ENCODE data around the gene FAM168B. TPM values are rescaled to one million over a fixed set of nuclear protein-coding genes. Genes with fewer than 3 reads are reported as not detected.

The FAM168B gene
- total and polyA plus RNA-seq, 2 of the 13 experiments (the other 11 are each of a cell fraction or from before 2014, with no cell fraction given): 64.5 to 113 TPM

DNA sequence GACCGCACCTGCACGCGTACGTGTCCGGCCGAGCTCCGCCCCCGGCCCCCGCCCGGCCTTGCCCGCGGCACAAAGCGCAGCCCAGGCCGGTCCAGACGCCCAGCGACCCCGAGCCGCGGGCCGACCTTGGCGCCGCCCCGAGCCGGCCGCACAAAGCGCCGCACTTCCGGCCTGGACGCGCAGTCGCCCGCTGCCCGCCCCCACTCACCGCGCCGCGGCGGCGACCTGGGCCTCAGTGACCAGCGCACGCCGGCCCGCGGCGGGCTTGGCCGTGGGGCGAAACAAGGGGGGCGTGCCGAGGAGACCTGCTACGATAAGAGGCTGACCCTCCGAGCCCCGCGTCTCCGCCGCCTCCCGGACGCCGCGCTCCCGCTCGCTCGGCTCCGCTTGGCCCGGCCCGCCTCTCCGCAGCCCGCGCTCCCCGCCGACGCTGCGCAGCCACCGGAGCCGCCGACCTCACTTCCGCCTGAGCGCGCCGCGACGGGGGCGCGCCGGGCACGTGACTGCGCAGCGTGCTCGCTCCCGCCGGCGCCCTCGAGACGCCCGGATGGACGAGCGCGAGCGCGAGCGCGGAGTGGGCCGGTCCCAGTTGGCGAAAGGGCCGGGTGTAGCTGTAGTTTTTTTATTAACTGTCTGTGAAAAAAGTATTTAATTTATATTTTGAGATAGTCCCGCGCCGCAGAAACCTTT is at the start of gene FAM168B (continued):
- peak; percentile 52; the same call in 1 of the 2 replicates for TF ChIP-seq TOPORS (CRISPR knock-in tag; IDR thresholded peaks at IDR 0.05)
- TF ChIP-seq ZNF672 (CRISPR knock-in tag; IDR thresholded peaks at IDR 0.05): peak; percentile 63; the same call in 1 of the 2 replicates
- TF ChIP-seq ZNF563 (CRISPR knock-in tag; IDR thresholded peaks at IDR 0.05): peak; percentile 97
- TF ChIP-seq ZNF891 (CRISPR knock-in tag; IDR thresholded peaks at IDR 0.05): 0 out of 2 replicates have a peak, but pooled peaks have one; percentile 46
- TF ChIP-seq TFDP1 (CRISPR knock-in tag; IDR thresholded peaks at IDR 0.05; ENCODE audit: borderline replicate concordance): peak; percentile 65
- TF ChIP-seq SAP130 (CRISPR knock-in tag; IDR thresholded peaks at IDR 0.05; ENCODE audit: low read depth): peak; percentile 78; the same call in 1 of the 2 replicates
- no peak for TF ChIP-seq ONECUT2 (CRISPR knock-in tag; IDR thresholded peaks at IDR 0.05)
- peak; percentile 98 for TF ChIP-seq ZFX (CRISPR knock-in tag; IDR thresholded peaks at IDR 0.05; ENCODE audit: low read depth)
- peak; percentile 54 for TF ChIP-seq ZNF547 (CRISPR knock-in tag; IDR thresholded peaks at IDR 0.05)
- TF ChIP-seq, protein P1, sequence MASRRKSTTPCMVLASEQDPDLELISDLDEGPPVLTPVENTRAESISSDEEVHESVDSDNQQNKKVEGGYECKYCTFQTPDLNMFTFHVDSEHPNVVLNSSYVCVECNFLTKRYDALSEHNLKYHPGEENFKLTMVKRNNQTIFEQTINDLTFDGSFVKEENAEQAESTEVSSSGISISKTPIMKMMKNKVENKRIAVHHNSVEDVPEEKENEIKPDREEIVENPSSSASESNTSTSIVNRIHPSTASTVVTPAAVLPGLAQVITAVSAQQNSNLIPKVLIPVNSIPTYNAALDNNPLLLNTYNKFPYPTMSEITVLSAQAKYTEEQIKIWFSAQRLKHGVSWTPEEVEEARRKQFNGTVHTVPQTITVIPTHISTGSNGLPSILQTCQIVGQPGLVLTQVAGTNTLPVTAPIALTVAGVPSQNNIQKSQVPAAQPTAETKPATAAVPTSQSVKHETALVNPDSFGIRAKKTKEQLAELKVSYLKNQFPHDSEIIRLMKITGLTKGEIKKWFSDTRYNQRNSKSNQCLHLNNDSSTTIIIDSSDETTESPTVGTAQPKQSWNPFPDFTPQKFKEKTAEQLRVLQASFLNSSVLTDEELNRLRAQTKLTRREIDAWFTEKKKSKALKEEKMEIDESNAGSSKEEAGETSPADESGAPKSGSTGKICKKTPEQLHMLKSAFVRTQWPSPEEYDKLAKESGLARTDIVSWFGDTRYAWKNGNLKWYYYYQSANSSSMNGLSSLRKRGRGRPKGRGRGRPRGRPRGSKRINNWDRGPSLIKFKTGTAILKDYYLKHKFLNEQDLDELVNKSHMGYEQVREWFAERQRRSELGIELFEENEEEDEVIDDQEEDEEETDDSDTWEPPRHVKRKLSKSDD (CRISPR knock-in tag; IDR thresholded peaks at IDR 0.05; ENCODE audit: low read depth): peak; percentile 47; the same call in 1 of the 2 replicates
- TF ChIP-seq NFYB (CRISPR knock-in tag; IDR thresholded peaks at IDR 0.05): no peak
- TF ChIP-seq ZNF552 (CRISPR knock-in tag; IDR thresholded peaks at IDR 0.05; ENCODE audit: borderline replicate concordance): no peak
- peak; percentile 82; the same call in 1 of the 2 replicates for TF ChIP-seq ZNF841 (CRISPR knock-in tag; IDR thresholded peaks at IDR 0.05; ENCODE audit: borderline replicate concordance)
- TF ChIP-seq IKZF5 (CRISPR knock-in tag; IDR thresholded peaks at IDR 0.05): peak; percentile 81
- peak; percentile 89 for TF ChIP-seq CCDC6 (CRISPR knock-in tag; IDR thresholded peaks at IDR 0.05)
- TF ChIP-seq DMAP1 (CRISPR knock-in tag; IDR thresholded peaks at IDR 0.05): peak; percentile 62; the same call in 1 of the 2 replicates
- TF ChIP-seq, protein P2, sequence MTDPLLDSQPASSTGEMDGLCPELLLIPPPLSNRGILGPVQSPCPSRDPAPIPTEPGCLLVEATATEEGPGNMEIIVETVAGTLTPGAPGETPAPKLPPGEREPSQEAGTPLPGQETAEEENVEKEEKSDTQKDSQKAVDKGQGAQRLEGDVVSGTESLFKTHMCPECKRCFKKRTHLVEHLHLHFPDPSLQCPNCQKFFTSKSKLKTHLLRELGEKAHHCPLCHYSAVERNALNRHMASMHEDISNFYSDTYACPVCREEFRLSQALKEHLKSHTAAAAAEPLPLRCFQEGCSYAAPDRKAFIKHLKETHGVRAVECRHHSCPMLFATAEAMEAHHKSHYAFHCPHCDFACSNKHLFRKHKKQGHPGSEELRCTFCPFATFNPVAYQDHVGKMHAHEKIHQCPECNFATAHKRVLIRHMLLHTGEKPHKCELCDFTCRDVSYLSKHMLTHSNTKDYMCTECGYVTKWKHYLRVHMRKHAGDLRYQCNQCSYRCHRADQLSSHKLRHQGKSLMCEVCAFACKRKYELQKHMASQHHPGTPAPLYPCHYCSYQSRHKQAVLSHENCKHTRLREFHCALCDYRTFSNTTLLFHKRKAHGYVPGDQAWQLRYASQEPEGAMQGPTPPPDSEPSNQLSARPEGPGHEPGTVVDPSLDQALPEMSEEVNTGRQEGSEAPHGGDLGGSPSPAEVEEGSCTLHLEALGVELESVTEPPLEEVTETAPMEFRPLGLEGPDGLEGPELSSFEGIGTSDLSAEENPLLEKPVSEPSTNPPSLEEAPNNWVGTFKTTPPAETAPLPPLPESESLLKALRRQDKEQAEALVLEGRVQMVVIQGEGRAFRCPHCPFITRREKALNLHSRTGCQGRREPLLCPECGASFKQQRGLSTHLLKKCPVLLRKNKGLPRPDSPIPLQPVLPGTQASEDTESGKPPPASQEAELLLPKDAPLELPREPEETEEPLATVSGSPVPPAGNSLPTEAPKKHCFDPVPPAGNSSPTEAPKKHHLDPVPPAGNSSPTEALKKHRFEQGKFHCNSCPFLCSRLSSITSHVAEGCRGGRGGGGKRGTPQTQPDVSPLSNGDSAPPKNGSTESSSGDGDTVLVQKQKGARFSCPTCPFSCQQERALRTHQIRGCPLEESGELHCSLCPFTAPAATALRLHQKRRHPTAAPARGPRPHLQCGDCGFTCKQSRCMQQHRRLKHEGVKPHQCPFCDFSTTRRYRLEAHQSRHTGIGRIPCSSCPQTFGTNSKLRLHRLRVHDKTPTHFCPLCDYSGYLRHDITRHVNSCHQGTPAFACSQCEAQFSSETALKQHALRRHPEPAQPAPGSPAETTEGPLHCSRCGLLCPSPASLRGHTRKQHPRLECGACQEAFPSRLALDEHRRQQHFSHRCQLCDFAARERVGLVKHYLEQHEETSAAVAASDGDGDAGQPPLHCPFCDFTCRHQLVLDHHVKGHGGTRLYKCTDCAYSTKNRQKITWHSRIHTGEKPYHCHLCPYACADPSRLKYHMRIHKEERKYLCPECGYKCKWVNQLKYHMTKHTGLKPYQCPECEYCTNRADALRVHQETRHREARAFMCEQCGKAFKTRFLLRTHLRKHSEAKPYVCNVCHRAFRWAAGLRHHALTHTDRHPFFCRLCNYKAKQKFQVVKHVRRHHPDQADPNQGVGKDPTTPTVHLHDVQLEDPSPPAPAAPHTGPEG (CRISPR knock-in tag; IDR thresholded peaks at IDR 0.05): peak; percentile 79
- TF ChIP-seq, protein P3, sequence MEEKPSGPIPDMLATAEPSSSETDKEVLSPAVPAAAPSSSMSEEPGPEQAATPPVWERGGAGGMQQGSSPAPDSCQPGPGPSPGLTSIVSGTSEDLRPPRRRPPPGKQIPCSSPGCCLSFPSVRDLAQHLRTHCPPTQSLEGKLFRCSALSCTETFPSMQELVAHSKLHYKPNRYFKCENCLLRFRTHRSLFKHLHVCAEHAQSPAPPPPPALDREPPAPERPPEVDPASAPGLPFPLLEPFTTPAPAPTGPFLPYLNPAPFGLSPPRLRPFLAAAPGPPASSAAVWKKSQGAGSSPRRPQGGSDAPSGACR (CRISPR knock-in tag; IDR thresholded peaks at IDR 0.05): no peak

All from HepG2 (cell line).